ENCODE data around the gene IFNK. TPM values are rescaled to one million over a fixed set of nuclear protein-coding genes. Genes with fewer than 3 reads are reported as not detected.

IFNK gene
- total RNA-seq, 5 donors from 2014 or later (not counting 1 experiment from before 2014, with no cell fraction given): not detected

DNA sequence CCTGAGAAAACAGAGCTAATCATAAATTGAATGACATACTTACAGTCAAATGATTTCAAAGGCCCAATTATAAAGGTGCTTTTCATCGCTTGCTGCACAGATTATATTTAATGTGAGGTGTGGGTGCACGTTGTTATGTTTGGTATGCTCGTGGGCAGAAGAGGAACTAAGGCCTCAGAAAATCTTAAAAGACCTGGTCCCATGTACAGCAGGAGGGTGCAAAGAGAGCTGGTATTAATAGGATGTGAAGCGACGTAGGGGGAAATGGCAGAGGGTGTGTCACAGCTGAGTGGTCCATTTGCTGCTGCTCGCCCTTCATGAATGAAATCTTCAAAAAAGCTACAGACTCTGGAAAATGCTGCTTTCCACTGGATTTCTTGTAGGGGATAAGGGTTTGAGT is 40.5 kb upstream of the IFNK start:
- Histone ChIP-seq H3K4me1 (ENCODE audit: control insufficient read depth in 1 of 2, extremely low read depth in 1 of 2, insufficient read depth in 2 of 2, low read length in 2 of 2) (peaks cover 9 to 10% of the 10 kb centered on the region in 2 experiments), H3K9me3 (no peaks in the 10 kb centered on the region), H3K27ac (ENCODE audit: low read length) (no peak overlapping the region), H3K4me3 (ENCODE audit: control insufficient read depth in 1 of 2, extremely low read depth in 1 of 2, low read length in 1 of 2) (no peak overlapping the region), H3K36me3 (ENCODE audit: control insufficient read depth in 2 of 2, extremely low read depth in 1 of 2, insufficient read depth in 1 of 2, low read length in 1 of 2) (no peaks in the 10 kb centered on the region), H3K27me3 (replicated peaks in 1 of 2; ENCODE audit: control insufficient read depth in 2 of 2, extremely low read depth in 1 of 2, insufficient read depth in 2 of 2, low read length in 1 of 2) (no peaks in the 10 kb centered on the region)
- ATAC-seq (replicated peaks in 1 of 4) (no peak), DNase-seq (no peak)
- H3K9me3 Mint-ChIP-seq: peaks cover 1 to 9% (median 4%) of the 10 kb centered on the region in 3 donors
- 94% methylated on average over 6 of the region's 6 CpGs for WGBS (ENCODE audit: insufficient coverage)
- ChIA-PET CTCF (interaction anchor here in 1 of 2 donors (0.6 kb wide), 1 partner anchor 561 kb away, joined by 3 read pairs; no protein-coding TSS in a partner anchor), POLR2A (no interaction called here)
- no peak overlapping the region for H3K4me3 Mint-ChIP-seq
- H3K27ac Mint-ChIP-seq: no peak overlapping the region
- H3K27me3 Mint-ChIP-seq: no peaks in the 10 kb centered on the region
- peaks cover under 1% of the 10 kb centered on the region for H3K36me3 Mint-ChIP-seq
- peaks cover 16 to 28% (median 18%) of the 10 kb centered on the region in 3 donors for H3K4me1 Mint-ChIP-seq

GRCh38 chr9:27485158-27485557 is 38.9 kb upstream of the IFNK start:
- POLR2A ChIA-PET: no interaction called here
- no peak overlapping the region for H3K27ac ChIP-seq (ENCODE audit: low read length)
- H3K9me3 ChIP-seq: no peaks in the 10 kb centered on the region
- Mint-ChIP-seq H3K4me1 (peaks cover 16 to 31% (median 18%) of the 10 kb centered on the region in 3 donors), H3K4me3 (no peak overlapping the region), H3K27me3 (no peaks in the 10 kb centered on the region), H3K9me3 (no peaks in the 10 kb centered on the region), H3K36me3 (no peaks in the 10 kb centered on the region), H3K27ac (peak overlapping the region; percentile 2 to 68)
- WGBS (ENCODE audit: insufficient coverage): no CpG with 5 or more reads among the region's 1 CpG
- no peak overlapping the region for H3K4me3 ChIP-seq (ENCODE audit: control insufficient read depth in 1 of 2, extremely low read depth in 1 of 2, low read length in 1 of 2)
- no peaks in the 10 kb centered on the region for H3K36me3 ChIP-seq (ENCODE audit: control insufficient read depth in 2 of 2, extremely low read depth in 1 of 2, insufficient read depth in 1 of 2, low read length in 1 of 2)
- peaks cover 9 to 10% of the 10 kb centered on the region in 2 experiments for H3K4me1 ChIP-seq (ENCODE audit: control insufficient read depth in 1 of 2, extremely low read depth in 1 of 2, insufficient read depth in 2 of 2, low read length in 2 of 2)
- ATAC-seq (replicated peaks in 1 of 4): peak in 3 of 4 experiments; percentile 44 to 45 (median 45)
- H3K27me3 ChIP-seq (replicated peaks in 1 of 2; ENCODE audit: control insufficient read depth in 2 of 2, extremely low read depth in 1 of 2, insufficient read depth in 2 of 2, low read length in 1 of 2): no peaks in the 10 kb centered on the region
- DNase-seq: peak in 1 of 35 experiments; percentile 10
- CTCF ChIA-PET: no interaction called here

DNA sequence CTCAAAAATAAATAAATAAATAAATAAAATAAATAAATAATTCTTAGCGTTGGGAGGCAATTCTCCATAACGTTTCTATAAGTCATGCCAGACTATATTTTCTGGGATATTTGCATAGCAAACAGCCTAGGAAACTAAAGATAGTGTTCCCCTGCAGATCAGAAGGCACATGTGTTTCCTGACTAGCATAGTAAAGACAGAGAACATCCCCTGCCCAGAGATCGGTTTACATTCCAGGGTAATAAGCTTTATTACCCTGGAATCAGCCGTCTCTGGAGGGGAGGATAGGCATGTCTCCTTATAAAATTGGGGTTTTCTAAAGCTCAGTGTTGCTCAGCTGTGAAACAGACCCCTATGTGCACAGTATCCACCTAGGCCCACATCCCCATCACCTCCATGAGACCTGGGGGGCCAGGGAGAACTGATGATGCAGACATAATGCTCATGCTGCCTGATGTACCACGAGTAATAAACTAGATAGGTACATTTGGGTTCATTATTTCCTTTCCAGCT is 36.9 kb upstream of the IFNK start:
- no peaks in the 10 kb centered on the region for H3K36me3 ChIP-seq (ENCODE audit: control insufficient read depth in 2 of 2, extremely low read depth in 1 of 2, insufficient read depth in 1 of 2, low read length in 1 of 2)
- no peak overlapping the region for H3K4me3 Mint-ChIP-seq
- no peak overlapping the region for H3K4me3 ChIP-seq (ENCODE audit: control insufficient read depth in 1 of 2, extremely low read depth in 1 of 2, low read length in 1 of 2)
- no peaks in the 10 kb centered on the region for H3K27me3 Mint-ChIP-seq
- no peaks in the 10 kb centered on the region for H3K9me3 ChIP-seq
- no peaks in the 10 kb centered on the region for H3K27me3 ChIP-seq (replicated peaks in 1 of 2; ENCODE audit: control insufficient read depth in 2 of 2, extremely low read depth in 1 of 2, insufficient read depth in 2 of 2, low read length in 1 of 2)
- no peak overlapping the region for H3K27ac ChIP-seq (ENCODE audit: low read length)
- ATAC-seq (replicated peaks in 1 of 4): no peak
- ChIA-PET CTCF (no interaction called here), POLR2A (no interaction called here)
- WGBS (ENCODE audit: insufficient coverage): 78% methylated on average over 2 of the region's 5 CpGs
- DNase-seq: no peak
- peaks cover 9 to 13% of the 10 kb centered on the region in 2 experiments for H3K4me1 ChIP-seq (ENCODE audit: control insufficient read depth in 1 of 2, extremely low read depth in 1 of 2, insufficient read depth in 2 of 2, low read length in 2 of 2)
- H3K27ac Mint-ChIP-seq: no peak overlapping the region
- H3K4me1 Mint-ChIP-seq: peaks cover 16 to 31% (median 18%) of the 10 kb centered on the region in 3 donors
- no peaks in the 10 kb centered on the region for H3K9me3 Mint-ChIP-seq
- no peaks in the 10 kb centered on the region for H3K36me3 Mint-ChIP-seq

DNA sequence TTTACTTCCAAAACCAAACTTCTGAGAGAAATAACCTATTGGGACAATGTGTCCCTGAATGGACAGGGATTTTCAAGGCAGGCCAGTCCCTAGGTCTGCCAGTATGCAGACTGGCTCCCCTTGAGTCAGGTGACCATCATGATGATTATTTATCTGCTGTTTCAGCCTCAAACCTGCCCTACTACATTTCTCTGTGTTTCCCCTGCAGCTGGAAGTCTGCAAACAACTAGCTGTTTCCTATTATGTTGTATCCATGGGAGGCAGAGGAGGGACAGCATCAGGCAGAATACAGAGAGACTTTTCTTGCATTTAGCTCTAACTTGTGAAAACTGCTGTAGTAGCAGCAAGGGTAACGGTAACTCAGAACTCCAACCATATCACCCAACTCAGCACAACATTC is 36.2 kb upstream of the IFNK start:
- Mint-ChIP-seq H3K4me3 (no peak overlapping the region), H3K4me1 (peaks cover 16 to 29% (median 18%) of the 10 kb centered on the region in 3 donors), H3K27ac (no peak overlapping the region), H3K27me3 (no peaks in the 10 kb centered on the region), H3K9me3 (no peaks in the 10 kb centered on the region), H3K36me3 (no peaks in the 10 kb centered on the region)
- Histone ChIP-seq H3K27ac (ENCODE audit: low read length) (no peak overlapping the region), H3K36me3 (ENCODE audit: control insufficient read depth in 2 of 2, extremely low read depth in 1 of 2, insufficient read depth in 1 of 2, low read length in 1 of 2) (no peaks in the 10 kb centered on the region), H3K9me3 (no peaks in the 10 kb centered on the region), H3K4me1 (ENCODE audit: control insufficient read depth in 1 of 2, extremely low read depth in 1 of 2, insufficient read depth in 2 of 2, low read length in 2 of 2) (peaks cover 9 to 13% of the 10 kb centered on the region in 2 experiments), H3K4me3 (ENCODE audit: control insufficient read depth in 1 of 2, extremely low read depth in 1 of 2, low read length in 1 of 2) (no peak overlapping the region), H3K27me3 (replicated peaks in 1 of 2; ENCODE audit: control insufficient read depth in 2 of 2, extremely low read depth in 1 of 2, insufficient read depth in 2 of 2, low read length in 1 of 2) (no peaks in the 10 kb centered on the region)
- no CpG with 5 or more reads among the region's 1 CpG for WGBS (ENCODE audit: insufficient coverage)
- DNase-seq: no peak
- ChIA-PET CTCF (no interaction called here), POLR2A (no interaction called here)
- no peak for ATAC-seq (replicated peaks in 1 of 4)

DNA sequence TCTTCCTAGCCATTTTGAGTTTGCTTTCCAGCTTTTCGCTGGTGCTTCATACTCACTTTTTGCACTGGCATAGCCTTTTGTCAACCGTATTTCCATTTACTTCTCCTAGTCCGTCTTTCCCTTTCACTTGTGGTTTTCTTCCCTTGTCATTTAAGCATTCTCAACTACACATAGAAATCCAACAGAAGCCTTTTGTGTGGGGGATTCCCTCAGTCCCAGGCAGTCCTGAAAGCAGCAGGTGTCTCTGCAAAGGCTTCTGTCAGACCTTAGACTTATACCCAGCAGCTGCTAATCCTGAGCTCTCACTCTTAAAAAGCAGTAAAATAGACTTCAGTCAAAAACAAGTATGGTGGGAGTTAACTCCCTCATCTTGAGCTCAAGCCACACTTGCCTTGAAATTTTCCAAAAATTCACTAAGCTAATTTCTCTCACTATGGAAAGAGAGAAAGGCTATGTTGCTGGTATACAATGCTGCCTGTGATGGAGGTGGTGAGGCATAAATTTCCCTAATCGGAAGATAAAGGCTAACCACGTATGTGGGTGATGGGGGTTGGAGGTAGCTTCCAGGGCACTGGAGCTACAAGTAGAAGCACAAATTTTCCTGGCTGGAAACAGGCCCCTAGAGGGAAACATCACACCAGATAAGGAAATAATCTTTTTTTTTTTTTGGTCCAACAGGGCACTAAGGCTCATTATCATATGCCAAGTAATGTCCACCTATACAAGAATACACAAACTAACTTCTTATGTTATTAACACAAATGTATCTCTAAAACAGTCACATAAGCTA is 34.8 kb upstream of the IFNK start:
- Mint-ChIP-seq H3K4me1 (peaks cover 16 to 20% (median 18%) of the 10 kb centered on the region in 3 donors), H3K9me3 (peaks cover 0 to 3% (median 2%) of the 10 kb centered on the region in 3 donors), H3K4me3 (no peak overlapping the region), H3K27ac (no peak overlapping the region), H3K36me3 (peaks cover 2% of the 10 kb centered on the region), H3K27me3 (peaks cover 0 to under 1% of the 10 kb centered on the region in 2 donors)
- H3K27me3 ChIP-seq (replicated peaks in 1 of 2; ENCODE audit: control insufficient read depth in 2 of 2, extremely low read depth in 1 of 2, insufficient read depth in 2 of 2, low read length in 1 of 2): no peaks in the 10 kb centered on the region
- 48% methylated on average over 3 of the region's 5 CpGs for WGBS (ENCODE audit: insufficient coverage)
- ATAC-seq (replicated peaks in 1 of 4): no peak
- DNase-seq: no peak
- no peaks in the 10 kb centered on the region for H3K36me3 ChIP-seq (ENCODE audit: control insufficient read depth in 2 of 2, extremely low read depth in 1 of 2, insufficient read depth in 1 of 2, low read length in 1 of 2)
- peaks cover 9 to 12% of the 10 kb centered on the region in 2 experiments for H3K4me1 ChIP-seq (ENCODE audit: control insufficient read depth in 1 of 2, extremely low read depth in 1 of 2, insufficient read depth in 2 of 2, low read length in 2 of 2)
- H3K27ac ChIP-seq (ENCODE audit: low read length): no peak overlapping the region
- ChIA-PET POLR2A (no interaction called here), CTCF (interaction anchor here (0.7 kb wide), 2 partner anchors 27 to 40 kb away, joined by 3 to 4 read pairs; partner anchors contain the start of gene MOB3B (in 1 of the 2))
- H3K9me3 ChIP-seq: no peaks in the 10 kb centered on the region
- no peak overlapping the region for H3K4me3 ChIP-seq (ENCODE audit: control insufficient read depth in 1 of 2, extremely low read depth in 1 of 2, low read length in 1 of 2)

DNA sequence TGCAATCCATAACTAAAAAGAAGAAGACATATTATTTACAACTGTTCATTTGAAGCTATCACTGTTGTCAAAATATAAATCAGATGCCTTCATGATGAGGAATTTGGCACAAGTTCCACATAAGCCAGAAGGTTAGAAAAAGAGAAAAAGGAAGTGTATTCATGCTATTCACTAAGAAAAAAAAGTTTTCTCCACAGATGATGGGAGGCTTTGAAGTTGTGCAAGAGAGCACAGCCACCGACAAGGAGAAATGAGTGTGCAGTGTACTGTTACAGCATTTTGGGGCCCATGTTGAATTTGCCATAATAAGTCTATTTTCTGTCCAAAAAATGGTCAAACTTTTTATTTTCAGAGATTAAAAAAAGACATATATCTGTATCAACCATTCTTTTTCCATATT is 32.9 kb upstream of the IFNK start:
- POLR2A ChIA-PET: no interaction called here
- peaks cover under 1 to 3% (median under 1%) of the 10 kb centered on the region in 3 donors for H3K4me1 Mint-ChIP-seq
- Histone ChIP-seq H3K4me1 (ENCODE audit: control insufficient read depth in 1 of 2, extremely low read depth in 1 of 2, insufficient read depth in 2 of 2, low read length in 2 of 2) (peaks cover 0 to 2% of the 10 kb centered on the region in 2 experiments), H3K4me3 (ENCODE audit: control insufficient read depth in 1 of 2, extremely low read depth in 1 of 2, low read length in 1 of 2) (no peak overlapping the region), H3K27ac (ENCODE audit: low read length) (no peak overlapping the region), H3K27me3 (replicated peaks in 1 of 2; ENCODE audit: control insufficient read depth in 2 of 2, extremely low read depth in 1 of 2, insufficient read depth in 2 of 2, low read length in 1 of 2) (no peaks in the 10 kb centered on the region), H3K36me3 (ENCODE audit: control insufficient read depth in 2 of 2, extremely low read depth in 1 of 2, insufficient read depth in 1 of 2, low read length in 1 of 2) (no peaks in the 10 kb centered on the region), H3K9me3 (no peaks in the 10 kb centered on the region)
- no CpG with 5 or more reads among the region's 1 CpG for WGBS (ENCODE audit: insufficient coverage)
- DNase-seq (no peak), ATAC-seq (replicated peaks in 1 of 4) (no peak)
- H3K27me3 Mint-ChIP-seq: peaks cover 0 to 2% of the 10 kb centered on the region in 2 donors
- no peak overlapping the region for H3K27ac Mint-ChIP-seq
- CTCF ChIA-PET: no interaction called here
- H3K4me3 Mint-ChIP-seq: no peak overlapping the region
- H3K9me3 Mint-ChIP-seq: peaks cover 0 to 4% (median 3%) of the 10 kb centered on the region in 3 donors
- H3K36me3 Mint-ChIP-seq: peaks cover 4% of the 10 kb centered on the region

Data from T-cell (primary cell).